Activated naive CD8-positive, alpha-beta T cell treated with anti-CD3 and anti-CD28 coated beads, Interleukin-2, amount 10 ng/mL, durations not matched to agents 7 days and 5 days (primary cell): ENCODE measurements around the gene STIP1. TPM values are rescaled to one million over a fixed set of nuclear protein-coding genes. Genes with fewer than 3 reads are reported as not detected.

ENCODE experiments used
- ATAC-seq: fragments of 150-1000 bp; cut with Tn5 transposase; one replicate; pipeline ENCODE4 v1.10.0; 2021; ENCODE audit warnings: low read depth, moderate library complexity
- POLR2A ChIA-PET: fragments of 350-600 bp; sonication (Branson Sonifier 250); formaldehyde crosslinking; loops from one replicate; lab custom pipeline; 2021; ENCODE audit warnings: antibody characterized with exemption; lab: Charles Lee
- DNase-seq: peaks from one replicate; pipeline ENCODE4 v3.0.0; 2021
- H3K27ac Mint-ChIP-seq: one replicate; pipeline ENCODE4 v1.8.0; 2022; ENCODE audit warnings: mild to moderate bottlenecking, mixed read lengths
- H3K27me3 Mint-ChIP-seq: one replicate; pipeline ENCODE4 v1.8.0; 2022; ENCODE audit warnings: mild to moderate bottlenecking, moderate library complexity, mixed read lengths
- H3K36me3 Mint-ChIP-seq: one replicate; pipeline ENCODE4 v1.8.0; 2021; ENCODE audit warnings: mild to moderate bottlenecking, mixed read lengths
- H3K4me1 Mint-ChIP-seq: one replicate; pipeline ENCODE4 v1.8.0; 2021; ENCODE audit warnings: mixed read lengths
- H3K4me3 Mint-ChIP-seq: one replicate; pipeline ENCODE4 v1.8.0; 2022; ENCODE audit warnings: mild to moderate bottlenecking, moderate library complexity, mixed read lengths
- H3K9me3 Mint-ChIP-seq: one replicate; pipeline ENCODE4 v1.8.0; 2021; ENCODE audit warnings: mixed read lengths
- total RNA-seq, 2 experiments: library from RNA; stranded (reverse); gene quantifications; one replicate each; pipeline ENCODE4 v1.2.3, GENCODE V29; 2021

The STIP1 gene
- total RNA-seq, 2 experiments from 2014 or later: 218 to 219 TPM

DNA sequence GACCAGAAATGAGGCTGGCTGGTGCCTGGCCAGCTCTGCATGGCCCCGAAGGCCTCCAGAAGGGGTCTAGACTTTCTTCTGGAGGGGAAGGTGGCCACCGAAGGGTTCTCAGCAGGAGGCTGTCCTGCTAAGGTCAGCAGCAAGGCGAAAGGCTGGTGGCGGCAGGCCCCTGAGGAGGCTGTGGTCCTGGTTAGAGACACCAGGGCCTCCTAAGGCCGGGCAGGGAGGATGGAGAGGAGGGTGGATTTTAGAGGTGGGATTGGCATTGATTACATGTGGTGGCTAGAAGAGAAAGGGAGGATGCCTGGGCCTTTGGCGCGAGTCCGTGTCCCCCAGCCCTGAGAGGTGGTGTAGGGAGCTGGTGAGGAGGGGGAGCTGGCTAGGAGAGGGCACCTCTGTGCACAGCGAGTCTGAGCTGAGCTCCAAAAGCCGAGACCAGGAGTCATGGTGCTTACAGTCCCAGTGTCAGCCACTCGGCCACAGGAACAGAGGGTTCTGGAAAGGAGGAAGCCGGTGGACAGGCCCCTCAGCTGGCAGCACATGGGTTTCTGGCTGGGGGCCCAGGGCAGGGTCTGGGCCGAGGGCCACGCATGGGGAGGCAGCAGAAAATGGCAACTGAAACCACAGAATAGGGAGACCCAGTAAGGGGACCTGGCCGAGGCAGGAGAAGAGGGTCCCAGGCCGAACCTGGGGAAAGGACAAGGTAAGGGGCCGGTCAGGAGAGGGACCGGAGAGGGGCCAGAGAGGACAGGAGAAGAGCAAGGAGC is 23.0 kb downstream of the STIP1 start:
- H3K9me3 Mint-ChIP-seq: no peaks in the 10 kb centered on the region
- ATAC-seq: no peak

DNA sequence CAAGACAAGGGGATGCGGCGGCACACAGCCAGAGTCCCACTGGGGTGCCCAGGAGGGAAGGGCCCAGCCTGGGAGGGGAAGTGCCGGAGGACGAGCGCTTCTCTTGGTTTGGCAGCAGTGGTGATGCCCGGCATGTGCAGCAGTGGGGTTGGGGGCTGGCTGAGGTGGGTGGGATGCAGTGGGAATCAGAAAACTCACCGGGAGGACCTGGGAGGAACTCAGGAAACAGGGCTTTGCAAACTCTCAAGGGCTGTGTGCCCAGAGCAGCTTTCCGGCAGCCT is 23.5 kb downstream of the STIP1 start:
- Mint-ChIP-seq H3K9me3 (no peaks in the 10 kb centered on the region), H3K27me3 (no peaks in the 10 kb centered on the region), H3K36me3 (peaks cover 30% of the 10 kb centered on the region), H3K27ac (peak overlapping the region; percentile 94), H3K4me3 (no peak overlapping the region), H3K4me1 (peaks cover 21% of the 10 kb centered on the region)
- ATAC-seq (no peak), DNase-seq (no peak)
- POLR2A ChIA-PET: interaction anchor here (6.6 to 17.3 kb wide), 3 partner anchors 18 to 35 kb away, joined by 106 to 419 read pairs (median 246); partner anchors contain the start of genes DNAJC4, FKBP2, NUDT22 and PPP1R14B

More for the DNA sequence above, 23.0 kb downstream of the STIP1 start:
- H3K27me3 Mint-ChIP-seq: no peaks in the 10 kb centered on the region
- H3K27ac Mint-ChIP-seq: peak overlapping the region; percentile 94
- POLR2A ChIA-PET: interaction anchor here (3.6 to 17.3 kb wide), 5 partner anchors 18 to 108 kb away, joined by 23 to 419 read pairs (median 106); partner anchors contain the start of genes DNAJC4, FKBP2, NUDT22 and PPP1R14B
- H3K4me3 Mint-ChIP-seq: peak overlapping the region; percentile 92
- DNase-seq: no peak
- peaks cover 27% of the 10 kb centered on the region for H3K4me1 Mint-ChIP-seq
- H3K36me3 Mint-ChIP-seq: peaks cover 34% of the 10 kb centered on the region

GRCh38 chr11:64210301-64211020 is 24.5 kb downstream of the STIP1 start:
- DNase-seq (no peak), ATAC-seq (no peak)
- POLR2A ChIA-PET: interaction anchor here (6.6 to 17.3 kb wide), 3 partner anchors 17 to 34 kb away, joined by 106 to 419 read pairs (median 246); partner anchors contain the start of genes DNAJC4, FKBP2, NUDT22 and PPP1R14B
- H3K27ac Mint-ChIP-seq: no peak overlapping the region
- H3K36me3 Mint-ChIP-seq: peaks cover 34% of the 10 kb centered on the region
- no peaks in the 10 kb centered on the region for H3K27me3 Mint-ChIP-seq
- no peaks in the 10 kb centered on the region for H3K9me3 Mint-ChIP-seq
- peaks cover 21% of the 10 kb centered on the region for H3K4me1 Mint-ChIP-seq
- no peak overlapping the region for H3K4me3 Mint-ChIP-seq

GRCh38 chr11:64211181-64211872 is 25.4 kb downstream of the STIP1 start:
- no peaks in the 10 kb centered on the region for H3K9me3 Mint-ChIP-seq
- DNase-seq: no peak

GRCh38 chr11:64216879-64217278 is 30.9 kb downstream of the STIP1 start:
- H3K9me3 Mint-ChIP-seq: no peaks in the 10 kb centered on the region
- no peak overlapping the region for H3K27ac Mint-ChIP-seq
- no peak for DNase-seq
- no peak overlapping the region for H3K4me3 Mint-ChIP-seq
- peaks cover 29% of the 10 kb centered on the region for H3K36me3 Mint-ChIP-seq
- peaks cover 9% of the 10 kb centered on the region for H3K4me1 Mint-ChIP-seq
- ATAC-seq: no peak
- POLR2A ChIA-PET: interaction anchor here (0.7 to 26.2 kb wide), 4 partner anchors 7 to 54 kb away, joined by 3 to 419 read pairs (median 212); partner anchors contain the start of genes DNAJC4, FERMT3, NUDT22 and TRPT1
- H3K27me3 Mint-ChIP-seq: no peaks in the 10 kb centered on the region

More at GRCh38 chr11:64211181-64211872, 25.4 kb downstream of the STIP1 start:
- H3K36me3 Mint-ChIP-seq: peaks cover 32% of the 10 kb centered on the region
- POLR2A ChIA-PET: interaction anchor here (11.8 to 17.3 kb wide), 2 partner anchors 16 to 20 kb away, joined by 246 to 419 read pairs; partner anchors contain the start of genes DNAJC4, NUDT22, STIP1 and TRPT1
- H3K27ac Mint-ChIP-seq: no peak overlapping the region
- no peaks in the 10 kb centered on the region for H3K27me3 Mint-ChIP-seq
- H3K4me1 Mint-ChIP-seq: peaks cover 15% of the 10 kb centered on the region
- no peak for ATAC-seq
- no peak overlapping the region for H3K4me3 Mint-ChIP-seq

GRCh38 chr11:64218628-64219353 is 32.8 kb downstream of the STIP1 start:
- no peak for ATAC-seq
- POLR2A ChIA-PET: interaction anchor here (0.9 to 26.2 kb wide), 4 partner anchors 8 to 26 kb away, joined by 3 to 419 read pairs (median 212); partner anchors contain the start of genes DNAJC4, FERMT3, NUDT22 and TRPT1
- Mint-ChIP-seq H3K27me3 (no peaks in the 10 kb centered on the region), H3K27ac (peak overlapping the region; percentile 9), H3K9me3 (no peaks in the 10 kb centered on the region), H3K4me3 (no peak overlapping the region), H3K36me3 (peaks cover 21% of the 10 kb centered on the region), H3K4me1 (peaks cover 4% of the 10 kb centered on the region)
- DNase-seq: no peak

- POLR2A ChIA-PET: interaction anchor here (1.3 to 26.2 kb wide), 3 partner anchors 10 to 34 kb away, joined by 3 to 419 read pairs (median 4); partner anchors contain the start of genes FERMT3 and STIP1
- no peaks in the 10 kb centered on the region for H3K27me3 Mint-ChIP-seq
- H3K36me3 Mint-ChIP-seq: peaks cover 19% of the 10 kb centered on the region
- DNase-seq (no peak), ATAC-seq (no peak)
- H3K9me3 Mint-ChIP-seq: no peaks in the 10 kb centered on the region
- H3K27ac Mint-ChIP-seq: no peak overlapping the region
- peaks cover 5% of the 10 kb centered on the region for H3K4me1 Mint-ChIP-seq
- no peak overlapping the region for H3K4me3 Mint-ChIP-seq
Observed at GRCh38 chr11:64219354-64219684, 33.3 kb downstream of the STIP1 start.

- H3K4me3 Mint-ChIP-seq: no peak overlapping the region
- ATAC-seq (no peak), DNase-seq (no peak)
- no peaks in the 10 kb centered on the region for H3K27me3 Mint-ChIP-seq
- H3K36me3 Mint-ChIP-seq: peaks cover 16% of the 10 kb centered on the region
- peaks cover 5% of the 10 kb centered on the region for H3K4me1 Mint-ChIP-seq
- H3K27ac Mint-ChIP-seq: no peak overlapping the region
- no peaks in the 10 kb centered on the region for H3K9me3 Mint-ChIP-seq
- POLR2A ChIA-PET: interaction anchor here (1.3 to 26.2 kb wide), 3 partner anchors 10 to 34 kb away, joined by 3 to 419 read pairs (median 4); partner anchors contain the start of genes FERMT3 and STIP1
Observed at GRCh38 chr11:64219755-64220154, 33.8 kb downstream of the STIP1 start.

DNA sequence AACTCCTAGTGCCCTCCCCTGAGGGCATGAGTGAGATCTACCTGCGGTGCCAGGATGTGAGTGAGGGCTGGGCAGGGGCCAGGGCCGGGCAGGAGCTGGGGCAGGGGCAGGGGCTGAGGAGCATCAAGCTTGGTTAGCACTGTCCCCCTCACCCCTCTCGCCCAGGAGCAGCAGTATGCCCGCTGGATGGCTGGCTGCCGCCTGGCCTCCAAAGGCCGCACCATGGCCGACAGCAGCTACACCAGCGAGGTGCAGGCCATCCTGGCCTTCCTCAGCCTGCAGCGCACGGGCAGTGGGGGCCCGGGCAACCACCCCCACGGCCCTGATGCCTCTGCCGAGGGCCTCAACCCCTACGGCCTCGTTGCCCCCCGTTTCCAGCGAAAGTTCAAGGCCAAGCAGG is 34.3 kb downstream of the STIP1 start:
- H3K27me3 Mint-ChIP-seq: no peaks in the 10 kb centered on the region
- H3K27ac Mint-ChIP-seq: no peak overlapping the region
- POLR2A ChIA-PET: interaction anchor here (1.3 to 26.2 kb wide), 4 partner anchors 10 to 35 kb away, joined by 3 to 419 read pairs (median 4); partner anchors contain the start of genes DNAJC4, FERMT3 and STIP1
- ATAC-seq (no peak), DNase-seq (no peak)
- H3K4me1 Mint-ChIP-seq: peaks cover 5% of the 10 kb centered on the region
- H3K36me3 Mint-ChIP-seq: peaks cover 11% of the 10 kb centered on the region
- no peak overlapping the region for H3K4me3 Mint-ChIP-seq
- H3K9me3 Mint-ChIP-seq: no peaks in the 10 kb centered on the region

- no peaks in the 10 kb centered on the region for H3K9me3 Mint-ChIP-seq
- H3K4me1 Mint-ChIP-seq: peaks cover 7% of the 10 kb centered on the region
- POLR2A ChIA-PET: interaction anchor here (1.3 to 26.2 kb wide), 3 partner anchors 9 to 35 kb away, joined by 3 to 419 read pairs (median 4); partner anchors contain the start of genes DNAJC4, FERMT3 and STIP1
- H3K36me3 Mint-ChIP-seq: peaks cover 11% of the 10 kb centered on the region
- no peaks in the 10 kb centered on the region for H3K27me3 Mint-ChIP-seq
- DNase-seq (no peak), ATAC-seq (no peak)
- no peak overlapping the region for H3K27ac Mint-ChIP-seq
- H3K4me3 Mint-ChIP-seq: no peak overlapping the region
Observed at GRCh38 chr11:64220798-64221197, 34.8 kb downstream of the STIP1 start.

- POLR2A ChIA-PET: interaction anchor here (0.5 to 26.2 kb wide), 5 partner anchors 13 to 294 kb away, joined by 3 to 419 read pairs (median 5); partner anchors contain the start of gene FERMT3
- peaks cover 8% of the 10 kb centered on the region for H3K36me3 Mint-ChIP-seq
- H3K4me1 Mint-ChIP-seq: peaks cover 12% of the 10 kb centered on the region
- no peak overlapping the region for H3K27ac Mint-ChIP-seq
- H3K27me3 Mint-ChIP-seq: no peaks in the 10 kb centered on the region
- DNase-seq (no peak), ATAC-seq (no peak)
- no peaks in the 10 kb centered on the region for H3K9me3 Mint-ChIP-seq
- no peak overlapping the region for H3K4me3 Mint-ChIP-seq
Observed at GRCh38 chr11:64222651-64223000, 36.7 kb downstream of the STIP1 start.
